GM21529 (cell line): Measurements from ENCODE around the gene SLC1A1.
"Not testable (repeated sequence)": the region's sequence is repeated elsewhere in the genome, so short reads cannot be mapped to it uniquely, and the experiment has no call there.

Experiments
- ATAC-seq: cut with Tn5 transposase; IDR thresholded peaks from one replicate; pipeline ENCODE4 v1.9.1; 2021; ENCODE audit not compliant: unreplicated experiment

SLC1A1 gene

DNA sequence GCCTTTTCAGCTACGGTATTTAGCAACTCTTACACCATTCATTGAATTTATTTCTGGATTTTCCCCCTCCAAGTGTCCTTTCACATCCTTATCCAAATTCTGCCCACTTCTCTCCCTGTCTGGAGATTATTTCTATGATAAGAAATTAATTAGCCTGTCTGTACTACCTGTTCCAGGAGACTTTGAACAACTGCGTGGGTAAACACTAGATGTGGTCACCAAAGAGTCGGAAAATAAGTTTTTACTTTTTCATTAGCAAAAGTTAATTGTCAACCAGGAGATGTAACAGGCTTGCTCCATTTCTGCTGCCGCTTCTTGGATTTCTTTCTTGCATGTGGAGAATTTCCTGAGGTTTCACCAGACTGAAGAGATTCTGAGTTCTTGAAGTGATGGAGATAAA lies 14.0 kb downstream of the SLC1A1 start:
- ATAC-seq: no peak

DNA sequence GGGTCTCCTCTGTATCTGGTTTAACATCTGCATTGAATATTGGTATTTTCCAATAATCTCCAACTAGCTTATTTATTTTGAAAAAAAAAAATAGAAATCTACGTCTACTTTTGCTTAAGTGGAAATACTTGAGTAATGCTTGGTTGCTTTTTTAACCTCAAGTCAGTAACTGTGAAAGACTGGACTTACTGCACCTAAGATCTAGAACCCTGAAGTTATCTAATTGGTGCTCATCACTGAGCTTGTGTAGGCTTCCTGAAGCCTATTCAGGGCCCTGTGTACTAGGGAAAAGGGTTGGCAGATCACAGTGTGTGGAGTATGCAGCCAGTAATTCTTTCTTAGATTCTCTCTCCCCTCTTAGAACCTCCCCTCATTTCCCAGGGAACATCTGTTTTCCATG lies 16.2 kb downstream of the SLC1A1 start:
- ATAC-seq: no peak

- ATAC-seq: no peak
These were observed 17.2 kb downstream of the SLC1A1 start for GRCh38 chr9:4507306-4508130.

GRCh38 chr9:4508246-4508906 lies 18.1 kb downstream of the SLC1A1 start:
- no peak for ATAC-seq

DNA sequence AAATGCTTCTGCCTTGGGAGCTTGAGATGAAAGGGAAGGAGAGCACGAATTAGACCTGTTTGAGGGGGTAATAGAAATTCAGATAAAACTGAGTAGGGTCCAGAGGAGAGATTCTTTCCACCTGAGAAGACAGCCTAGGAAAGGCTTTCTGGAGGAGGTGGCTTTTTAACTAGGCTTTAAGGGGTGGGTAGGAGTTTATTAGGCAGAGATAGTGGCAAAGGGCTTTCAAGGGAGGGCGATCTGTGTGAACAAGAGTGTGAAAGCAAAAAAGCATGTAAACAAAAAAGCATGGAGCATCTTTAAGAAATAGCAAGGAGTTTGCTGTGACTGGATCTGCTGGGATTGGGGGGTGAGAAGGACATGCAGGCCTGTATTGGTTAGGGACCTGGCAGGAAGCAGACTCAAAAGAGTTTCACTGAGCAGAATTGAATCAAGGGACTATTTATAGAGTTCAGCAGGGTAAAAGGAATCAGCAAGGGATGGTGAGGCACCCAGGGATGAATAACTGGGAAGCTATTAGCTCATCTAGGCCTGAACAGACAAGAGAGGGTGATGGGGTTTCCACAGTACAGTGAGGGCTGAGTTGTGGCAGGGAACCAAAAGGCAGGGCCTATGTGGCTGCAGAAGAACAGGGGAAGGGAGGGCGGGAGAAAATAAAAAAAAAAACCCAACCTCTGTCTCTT lies 18.8 kb downstream of the SLC1A1 start:
- no peak for ATAC-seq

DNA sequence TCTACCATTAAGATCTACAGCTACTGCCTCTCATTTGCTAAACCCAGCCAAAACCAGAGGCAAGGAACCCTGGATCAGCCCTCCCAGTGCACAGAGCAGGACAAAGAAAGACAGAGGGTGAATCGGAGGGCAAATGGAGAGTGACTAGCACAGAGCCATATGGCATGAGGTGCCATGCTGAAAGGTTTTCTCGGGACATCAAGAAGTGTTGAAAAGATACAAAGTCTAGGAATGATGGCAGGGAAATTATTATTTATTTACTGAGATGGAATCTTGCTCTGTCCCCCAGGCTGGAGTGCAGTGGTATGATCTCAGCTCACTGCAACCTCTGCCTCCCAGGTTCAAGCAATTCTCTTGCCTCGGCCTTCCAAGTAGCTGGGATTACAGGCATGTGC lies 19.3 kb downstream of the SLC1A1 start:
- ATAC-seq: no peak

GRCh38 chr9:4510546-4511322 lies 20.5 kb downstream of the SLC1A1 start:
- ATAC-seq: no peak

- ATAC-seq: no peak
These were observed 24.2 kb downstream of the SLC1A1 start for GRCh38 chr9:4514252-4515128.

- peak; percentile 68 for ATAC-seq
These were observed 25.7 kb downstream of the SLC1A1 start for GRCh38 chr9:4515958-4516375.

DNA sequence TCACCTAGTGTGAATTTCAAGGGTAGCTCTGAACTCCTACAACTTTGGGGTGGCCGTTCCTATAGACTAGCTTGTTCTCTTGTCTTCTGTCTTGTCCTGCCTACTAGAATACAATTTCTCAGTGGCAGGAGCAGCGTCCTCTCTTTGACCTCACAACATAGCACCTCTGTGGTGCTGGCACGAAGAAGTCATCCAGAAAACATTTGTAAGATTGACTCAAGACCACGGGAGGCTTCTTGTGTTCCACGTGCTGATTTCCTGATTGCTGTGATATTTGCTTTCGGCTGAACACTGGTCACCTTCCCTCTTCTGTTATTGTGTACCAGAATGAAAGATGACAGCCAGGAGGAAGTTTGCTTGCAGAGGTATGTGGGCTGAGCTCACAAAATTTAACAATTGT lies 27.0 kb downstream of the SLC1A1 start:
- no peak for ATAC-seq

- peak; percentile 26 for ATAC-seq
These were observed 29.3 kb downstream of the SLC1A1 start for GRCh38 chr9:4519604-4520003.

GRCh38 chr9:4520055-4520454 lies 29.8 kb downstream of the SLC1A1 start:
- ATAC-seq: no peak

GRCh38 chr9:4530375-4530774 lies 40.1 kb downstream of the SLC1A1 start:
- no peak for ATAC-seq

DNA sequence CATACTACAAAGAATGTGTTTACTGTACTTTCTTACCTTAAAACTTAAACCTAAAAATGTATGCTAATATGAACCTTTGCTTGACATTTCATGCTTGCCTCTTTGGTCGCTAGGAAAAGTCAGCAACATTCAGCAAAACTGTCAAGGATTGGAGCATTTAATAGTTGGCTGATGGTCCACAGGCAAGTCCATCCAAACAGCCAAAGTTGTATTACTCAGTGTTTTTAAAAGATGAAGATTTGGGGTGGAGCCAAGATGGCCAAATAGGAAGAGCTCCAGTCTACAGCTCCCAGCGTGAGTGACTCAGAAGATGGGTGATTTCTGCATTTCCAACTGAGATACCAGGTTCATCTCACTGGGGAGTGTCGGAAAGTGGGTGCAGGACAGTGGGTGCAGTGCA lies 40.6 kb downstream of the SLC1A1 start:
- ATAC-seq: not testable (repeated sequence)

GRCh38 chr9:4531355-4531754 lies 41.1 kb downstream of the SLC1A1 start:
- ATAC-seq: not testable (repeated sequence)

DNA sequence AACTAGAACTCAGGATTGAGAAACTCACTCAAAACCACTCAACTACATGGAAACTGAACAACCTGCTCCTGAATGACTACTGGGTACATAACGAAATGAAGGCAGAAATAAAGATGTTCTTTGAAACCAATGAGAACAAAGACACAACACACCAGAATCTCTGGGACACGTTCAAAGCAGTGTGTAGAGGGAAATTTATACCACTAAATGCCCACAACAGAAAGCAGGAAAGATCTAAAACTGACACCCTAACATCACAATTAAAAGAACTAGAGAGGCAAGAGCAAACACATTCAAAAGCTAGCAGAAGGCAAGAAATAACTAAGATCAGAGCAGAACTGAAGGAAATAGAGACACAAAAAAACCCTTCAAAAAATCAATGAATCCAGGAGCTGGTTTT lies 43.6 kb downstream of the SLC1A1 start:
- ATAC-seq: not testable (repeated sequence)

DNA sequence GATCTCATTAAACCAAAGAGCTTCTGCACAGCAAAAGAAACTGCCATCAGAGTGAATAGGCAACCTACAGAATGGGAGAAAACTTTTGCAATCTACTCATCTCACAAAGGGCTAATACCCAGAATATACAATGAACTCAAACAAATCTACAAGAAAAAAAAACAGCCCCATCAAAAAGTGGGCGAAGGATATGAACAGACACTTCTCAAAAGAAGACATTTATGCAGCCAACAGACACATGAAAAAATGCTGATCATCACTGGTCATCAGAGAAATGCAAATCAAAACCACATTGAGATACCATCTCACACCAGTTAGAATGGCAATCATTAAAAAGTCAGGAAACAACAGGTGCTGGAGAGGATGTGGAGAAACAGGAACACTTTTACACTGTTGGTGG lies 45.9 kb downstream of the SLC1A1 start:
- not testable (repeated sequence) for ATAC-seq

DNA sequence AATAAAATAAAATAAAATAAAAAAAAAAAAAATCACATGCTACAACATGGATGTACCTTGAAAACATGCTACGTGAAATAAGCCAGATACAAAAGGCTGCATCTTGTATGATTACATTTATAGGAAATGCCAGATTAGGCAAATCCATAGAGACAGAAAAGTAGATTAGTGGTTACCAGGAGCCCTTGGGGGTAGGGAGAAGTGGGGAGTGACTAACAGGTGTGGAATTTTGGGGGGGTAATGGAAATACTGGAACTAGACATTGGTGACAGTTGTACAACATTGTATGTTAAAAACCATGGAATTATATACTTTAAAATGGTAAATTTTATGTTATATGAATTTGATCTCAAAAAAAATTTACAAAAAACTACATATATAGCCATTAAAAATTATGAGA lies 47.3 kb downstream of the SLC1A1 start:
- no peak for ATAC-seq

- ATAC-seq: no peak
These were observed 47.8 kb downstream of the SLC1A1 start for GRCh38 chr9:4538107-4538506.

- ATAC-seq: no peak
These were observed 48.4 kb downstream of the SLC1A1 start for GRCh38 chr9:4538621-4539020.
